ENCODE data around the gene SPATA3.

GRCh38 chr2:230983566-230983965 lies 12.4 kb upstream of the SPATA3 start:
- TF ChIP-seq CTCF (IDR thresholded peaks at IDR 0.05): no peak
- TF ChIP-seq POLR2A (IDR thresholded peaks at IDR 0.05): no peak
